ENCODE results near the gene ETV6.
A peak's percentile ranks its signal among the peaks of the same experiment; 100 is the strongest.
"Not testable (repeated sequence)": the region's sequence is repeated elsewhere in the genome, so short reads cannot be mapped to it uniquely, and the experiment has no call there.

ETV6 gene

GRCh38 chr12:11649413-11650285, at the start of gene ETV6:
ETV6 (plus strand) TSS chr12:11649674; CDS start chr12:11650128, 454 bp downstream.
- no peak for DNase-seq

DNA sequence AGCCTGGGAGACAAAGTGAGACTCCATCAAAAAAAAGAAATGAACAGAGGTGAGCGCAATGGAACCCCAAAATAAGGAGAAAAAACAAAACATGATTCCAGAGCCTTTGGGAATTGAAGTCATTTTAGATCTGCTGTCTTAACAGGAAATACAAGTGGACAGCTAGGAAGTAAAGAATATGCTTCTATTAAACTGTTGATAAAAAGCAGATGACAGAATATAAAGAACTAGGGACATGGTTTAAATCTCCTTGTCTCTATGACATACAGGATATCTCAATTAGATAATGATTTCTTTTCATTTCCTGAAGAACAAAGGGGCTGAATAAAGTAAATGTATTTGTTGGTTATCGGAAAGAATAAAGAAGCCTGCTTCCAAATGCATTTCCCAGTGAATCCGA, 49.3 kb upstream of the ETV6 start:
- DNase-seq, result no peak

DNA sequence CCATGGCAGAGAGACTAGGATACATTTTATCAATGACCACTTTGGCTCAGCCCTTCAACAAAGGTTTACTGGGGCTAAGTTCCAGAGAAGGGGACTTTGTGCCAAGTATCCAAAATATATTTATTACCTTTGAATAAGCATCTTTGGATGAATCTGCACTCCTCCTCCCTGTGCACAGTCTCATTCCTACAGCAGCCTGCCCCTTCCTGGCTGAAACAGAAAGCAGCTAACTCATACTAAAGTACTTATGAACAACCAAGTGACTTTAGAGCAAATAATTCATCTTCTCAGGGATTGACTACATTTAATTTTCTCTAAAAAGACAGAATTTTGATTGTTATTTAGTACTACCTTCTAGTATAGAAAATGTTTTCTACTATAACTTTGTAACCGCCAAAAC, 47.8 kb upstream of the ETV6 start:
- no peak for DNase-seq

DNA sequence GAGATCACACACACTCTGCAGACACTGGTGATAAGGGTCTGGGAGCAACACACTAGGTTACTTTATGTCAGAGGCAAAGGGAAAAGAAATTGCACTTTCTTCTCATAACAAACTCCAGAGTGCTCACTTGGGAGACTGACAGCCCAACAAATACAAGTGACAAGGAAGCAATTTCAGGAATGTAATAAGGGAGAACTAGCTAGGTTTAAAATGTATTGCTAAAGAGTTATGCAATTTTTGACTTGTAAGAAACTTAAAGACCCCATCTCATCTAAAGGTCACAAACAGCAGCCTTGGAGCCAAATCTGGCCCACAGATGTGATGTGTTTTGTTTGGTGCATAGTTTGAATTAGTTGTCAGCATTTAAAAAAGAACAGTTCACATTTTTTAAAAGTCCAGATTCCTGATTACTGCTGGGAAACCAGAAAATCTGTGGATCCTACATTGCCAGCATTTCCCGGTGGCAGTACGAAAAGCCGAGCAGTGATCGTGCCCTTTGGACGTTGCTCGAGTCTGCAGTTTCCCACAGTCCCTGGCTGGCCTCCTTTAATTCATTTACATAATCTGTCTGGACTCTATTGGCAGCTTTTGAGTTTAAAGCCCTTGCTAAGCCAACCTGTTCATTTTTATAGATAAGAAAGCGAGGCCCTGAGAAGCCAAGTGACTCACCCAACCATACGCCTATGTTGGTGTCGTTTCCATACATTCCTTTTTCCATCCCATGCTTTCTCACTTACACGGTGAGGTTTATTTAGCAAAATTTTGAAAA, 42.0 kb upstream of the ETV6 start:
- no peak for DNase-seq

GRCh38 chr12:11609045-11609444, 40.4 kb upstream of the ETV6 start:
- DNase-seq, result no peak

DNA sequence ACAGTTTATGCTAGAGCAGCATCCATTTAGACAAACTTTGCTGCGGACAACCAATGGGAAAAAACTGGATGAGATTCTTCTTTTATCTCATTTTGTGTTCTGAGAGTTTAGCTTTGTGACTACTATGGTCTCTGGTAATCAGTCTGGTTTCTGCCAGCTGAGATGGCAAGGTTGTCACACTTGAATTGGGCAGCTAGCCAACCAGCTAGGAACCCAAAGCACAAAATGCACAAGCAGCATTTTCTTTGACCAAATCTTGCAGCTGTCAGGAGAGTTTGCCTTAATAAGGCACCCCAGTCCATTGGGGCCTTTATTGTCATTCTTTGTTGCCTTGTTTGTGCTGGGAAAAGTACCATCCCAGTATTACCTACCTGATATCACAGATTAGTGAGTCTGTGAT, 34.0 kb upstream of the ETV6 start:
- DNase-seq, result no peak

GRCh38 chr12:11618046-11618445, 31.4 kb upstream of the ETV6 start:
- no peak for DNase-seq

- DNase-seq, result no peak
These were observed 27.6 kb upstream of the ETV6 start for GRCh38 chr12:11621797-11622423.

- DNase-seq, result no peak
These were observed 26.6 kb upstream of the ETV6 start for GRCh38 chr12:11622876-11623281.

- no peak for DNase-seq
These were observed 26.1 kb upstream of the ETV6 start for GRCh38 chr12:11623382-11623781.

GRCh38 chr12:11624116-11624515, 25.4 kb upstream of the ETV6 start:
- DNase-seq, result no peak

DNA sequence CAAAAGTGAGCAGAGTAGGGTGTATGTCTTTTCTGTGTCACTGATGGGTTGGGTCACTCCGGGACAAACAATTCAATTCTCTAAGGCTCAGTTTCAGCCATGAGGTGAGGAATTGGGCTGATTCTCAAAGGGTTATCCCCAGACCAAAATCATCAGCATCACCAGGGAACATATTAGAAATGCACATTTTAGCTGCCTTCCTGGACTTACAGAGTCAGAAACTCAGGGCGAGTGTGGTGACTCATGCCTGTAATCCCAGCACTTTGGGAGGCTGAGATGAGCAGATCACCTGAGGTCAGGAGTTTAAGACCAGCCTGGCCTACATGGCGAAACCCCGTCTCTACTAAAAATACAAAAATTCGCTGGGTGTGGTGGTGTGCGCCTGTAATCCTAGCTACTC, 21.8 kb upstream of the ETV6 start:
- DNase-seq, result not testable (repeated sequence)

- DNase-seq, result no peak
These were observed 21.1 kb upstream of the ETV6 start for GRCh38 chr12:11628353-11628752.

DNA sequence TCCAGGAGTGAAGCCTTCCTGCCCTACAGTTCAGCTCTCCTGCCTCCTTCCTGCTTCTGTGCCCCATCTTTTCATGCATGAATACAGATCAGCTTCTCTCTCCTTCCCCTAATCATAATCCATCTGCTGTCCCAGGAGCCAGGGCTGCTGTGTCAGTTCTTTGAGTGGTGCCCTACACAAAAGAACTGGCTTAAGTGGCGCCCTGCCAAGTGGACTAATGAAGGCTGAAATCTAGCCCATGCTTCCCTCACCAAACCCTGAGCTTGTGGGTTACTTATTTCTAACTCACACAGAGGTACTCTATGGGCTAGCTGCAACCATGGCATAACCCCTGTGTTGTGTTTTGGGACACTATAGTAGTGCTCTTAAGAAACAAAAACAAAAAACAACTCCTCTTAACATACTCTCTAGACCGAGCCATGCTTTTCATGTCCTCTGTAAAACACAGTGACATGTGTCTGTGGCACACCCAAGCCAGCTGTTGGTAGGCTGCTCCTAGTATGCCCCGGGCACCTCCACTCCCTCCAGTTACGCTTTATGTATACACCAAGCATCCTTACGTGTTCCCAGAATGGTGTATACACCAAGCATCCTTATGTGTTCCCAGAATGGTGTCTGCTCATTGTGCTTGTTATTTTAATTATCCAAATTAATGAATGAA, 19.3 kb upstream of the ETV6 start:
- DNase-seq, result peak; percentile 29

- DNase-seq, result no peak
These were observed 18.2 kb upstream of the ETV6 start for GRCh38 chr12:11631288-11631687.

DNA sequence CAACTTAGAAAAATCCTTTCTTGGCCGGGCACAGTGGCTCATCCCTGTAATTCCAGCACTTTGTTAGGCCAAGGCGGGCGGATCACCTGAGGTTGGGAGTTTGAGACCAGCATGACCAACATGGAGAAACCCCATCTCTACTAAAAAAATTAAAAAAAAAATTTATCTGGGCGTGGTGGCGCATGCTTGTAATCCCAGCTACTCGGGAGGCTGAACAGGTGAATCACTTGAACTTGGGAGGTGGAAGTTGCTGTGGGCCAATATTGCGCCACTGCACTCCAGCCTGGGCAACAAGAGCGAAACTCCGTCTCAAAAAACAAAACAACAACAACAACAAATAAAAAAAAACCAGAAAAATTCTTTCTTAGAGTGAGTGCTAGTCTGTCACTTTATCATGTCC, 17.6 kb upstream of the ETV6 start:
- not testable (repeated sequence) for DNase-seq

DNA sequence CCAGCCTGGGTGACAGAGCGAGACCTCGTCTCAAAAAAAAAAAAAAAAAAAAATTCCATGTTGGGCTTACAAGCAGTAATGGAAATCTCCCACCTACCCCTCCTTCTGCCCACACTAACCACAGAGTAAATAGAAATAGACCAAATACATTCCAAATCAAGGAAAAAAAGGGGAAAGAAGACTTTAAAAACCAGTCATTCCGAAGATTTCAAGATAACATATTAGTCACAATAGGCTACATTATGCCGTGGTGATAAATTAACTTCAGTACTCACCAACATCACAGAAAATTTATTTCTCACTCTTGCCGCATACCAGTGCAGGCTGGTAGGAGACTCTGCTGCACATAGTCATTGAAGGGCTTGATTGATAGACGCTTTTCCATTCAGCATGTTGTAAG, 15.5 kb upstream of the ETV6 start:
- DNase-seq, result no peak

- DNase-seq, result no peak
These were observed 14.1 kb upstream of the ETV6 start for GRCh38 chr12:11635341-11635740.

DNA sequence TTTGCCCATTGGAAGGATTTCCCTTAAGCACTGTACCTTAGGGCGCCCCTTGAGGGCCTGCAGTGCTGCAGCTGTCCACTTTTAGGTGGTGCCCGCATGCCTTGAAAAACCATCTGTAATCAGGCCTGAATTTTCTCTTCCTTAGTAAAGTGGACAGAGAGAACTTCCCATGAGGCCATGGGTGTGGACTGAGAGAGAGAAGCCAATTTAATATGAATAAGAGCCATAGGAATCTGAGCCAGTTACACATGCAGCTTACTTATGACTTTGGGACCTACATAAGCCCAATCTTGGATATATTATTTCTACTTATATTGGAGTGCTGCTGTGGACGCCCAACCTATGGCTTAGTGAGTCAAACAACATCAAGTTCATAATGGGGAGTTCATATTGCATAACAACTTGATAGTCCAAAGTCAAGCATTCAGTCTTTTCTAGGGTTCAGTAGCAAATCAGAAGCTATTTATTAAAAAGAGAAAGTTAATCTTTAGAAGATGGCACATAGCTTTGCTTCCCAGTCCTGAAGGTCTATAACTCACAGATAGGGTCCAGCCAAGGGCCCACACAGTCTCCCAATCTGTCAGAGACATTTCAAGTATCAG, 11.1 kb upstream of the ETV6 start:
- no peak for DNase-seq

DNA sequence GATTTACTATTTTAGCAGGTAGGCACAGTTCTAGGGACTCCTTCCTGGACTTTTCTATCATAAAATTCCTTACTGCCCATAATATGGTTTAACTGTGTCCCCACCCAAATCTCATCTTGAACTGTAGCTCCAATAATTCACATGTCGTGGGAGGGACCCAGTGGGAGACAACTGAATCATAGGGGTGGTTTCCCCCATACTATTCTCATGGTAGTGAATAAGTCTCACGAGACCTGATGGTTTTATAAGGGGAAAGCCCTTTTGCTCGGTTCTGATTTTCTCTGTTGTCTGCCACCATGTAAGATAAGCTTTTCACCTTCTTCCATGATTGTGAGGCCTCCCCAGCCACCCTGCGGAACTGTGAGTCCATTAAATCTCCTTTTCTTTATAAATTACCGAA, 10.0 kb upstream of the ETV6 start:
- DNase-seq, result no peak

DNA sequence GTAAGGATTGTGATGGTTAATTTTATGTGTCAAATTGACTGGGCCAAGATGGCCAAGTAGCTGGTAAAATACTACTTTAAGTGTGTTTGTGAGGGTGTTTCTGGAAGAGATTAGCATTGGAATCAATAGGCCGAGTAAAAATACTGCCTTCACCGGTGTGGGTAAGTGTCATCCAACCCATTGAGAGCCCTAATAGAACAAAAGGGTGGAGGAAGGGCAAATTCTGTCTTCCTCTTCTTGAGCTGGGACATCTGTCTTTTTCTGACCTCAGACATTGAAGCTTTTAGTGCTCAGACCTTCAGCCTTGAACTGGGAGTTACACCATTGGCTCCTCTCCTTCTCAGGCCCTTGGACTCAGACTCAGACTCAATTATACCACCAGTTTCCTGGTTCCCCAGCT, 8.0 kb upstream of the ETV6 start:
- no peak for DNase-seq

GRCh38 chr12:11642785-11643184, 6.7 kb upstream of the ETV6 start:
- DNase-seq, result no peak

DNA sequence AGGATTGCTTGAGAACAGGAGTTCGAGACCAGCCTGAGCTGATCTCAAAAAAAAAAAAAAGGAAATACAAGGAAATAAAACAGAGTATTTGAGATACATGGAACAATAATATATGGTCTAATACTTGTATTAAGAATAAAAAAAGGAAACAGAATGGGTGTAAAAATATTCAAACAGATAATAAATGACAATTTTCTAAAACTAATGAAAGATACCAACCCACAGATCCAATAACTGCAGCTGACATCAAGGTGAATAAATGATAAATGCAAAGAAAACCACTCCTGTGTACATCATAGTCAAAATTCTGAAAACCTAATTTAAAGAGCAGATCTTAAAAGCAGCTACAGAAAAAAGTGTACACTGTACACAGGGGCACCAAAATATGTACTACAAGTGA, 4.1 kb upstream of the ETV6 start:
- DNase-seq, result no peak
